ENCODE measurements around the gene ATP1B3. TPM values are rescaled to one million over a fixed set of nuclear protein-coding genes. Genes with fewer than 3 reads are reported as not detected.
"Not testable (repeated sequence)": the region's sequence is repeated elsewhere in the genome, so short reads cannot be mapped to it uniquely, and the experiment has no call there.

The ATP1B3 gene
- total RNA-seq, 2 donors from 2014 or later: 13.2 to 28.0 TPM

DNA sequence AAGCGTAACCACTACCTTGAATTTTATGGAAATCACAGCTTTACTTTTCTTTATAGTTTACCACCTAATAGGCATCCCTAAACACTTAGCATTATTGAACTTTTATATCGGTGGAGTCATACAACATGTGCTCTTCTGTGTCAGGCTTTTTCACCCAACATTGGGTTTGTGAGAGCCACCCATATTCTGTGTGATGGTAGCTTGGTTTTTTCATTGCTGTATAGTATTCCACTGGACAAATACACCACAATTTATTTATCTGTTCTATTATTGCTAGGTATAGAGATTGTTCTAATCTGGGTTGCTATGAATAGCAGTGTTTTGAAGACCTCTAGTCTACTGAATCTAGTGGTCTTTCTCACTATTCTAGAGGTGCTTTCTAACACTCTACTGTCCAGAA lies 31.6 kb upstream of the ATP1B3 start:
- WGBS, 2 donors: 87 to 97% methylated on average over 2 of the region's 2 CpGs
- H3K27me3 ChIP-seq: no peaks in the 10 kb centered on the region
- intact Hi-C loops (cut with DNase I): no loop called here
- TF ChIP-seq POLR2A (IDR thresholded peaks at IDR 0.05): no peak
- TF ChIP-seq, protein P1, sequence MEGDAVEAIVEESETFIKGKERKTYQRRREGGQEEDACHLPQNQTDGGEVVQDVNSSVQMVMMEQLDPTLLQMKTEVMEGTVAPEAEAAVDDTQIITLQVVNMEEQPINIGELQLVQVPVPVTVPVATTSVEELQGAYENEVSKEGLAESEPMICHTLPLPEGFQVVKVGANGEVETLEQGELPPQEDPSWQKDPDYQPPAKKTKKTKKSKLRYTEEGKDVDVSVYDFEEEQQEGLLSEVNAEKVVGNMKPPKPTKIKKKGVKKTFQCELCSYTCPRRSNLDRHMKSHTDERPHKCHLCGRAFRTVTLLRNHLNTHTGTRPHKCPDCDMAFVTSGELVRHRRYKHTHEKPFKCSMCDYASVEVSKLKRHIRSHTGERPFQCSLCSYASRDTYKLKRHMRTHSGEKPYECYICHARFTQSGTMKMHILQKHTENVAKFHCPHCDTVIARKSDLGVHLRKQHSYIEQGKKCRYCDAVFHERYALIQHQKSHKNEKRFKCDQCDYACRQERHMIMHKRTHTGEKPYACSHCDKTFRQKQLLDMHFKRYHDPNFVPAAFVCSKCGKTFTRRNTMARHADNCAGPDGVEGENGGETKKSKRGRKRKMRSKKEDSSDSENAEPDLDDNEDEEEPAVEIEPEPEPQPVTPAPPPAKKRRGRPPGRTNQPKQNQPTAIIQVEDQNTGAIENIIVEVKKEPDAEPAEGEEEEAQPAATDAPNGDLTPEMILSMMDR (IDR thresholded peaks at IDR 0.05): no peak
- H3K27ac ChIP-seq: no peak overlapping the region
- H3K4me3 ChIP-seq: no peak overlapping the region
- H3K9me3 ChIP-seq: no peaks in the 10 kb centered on the region
- no peaks in the 10 kb centered on the region for H3K36me3 ChIP-seq (replicated peaks in 1 of 2; ENCODE audit: insufficient read depth in 1 of 2, low read depth in 2 of 2)
- no peaks in the 10 kb centered on the region for H3K4me1 ChIP-seq
- ATAC-seq: no peak
- no peak for DNase-seq

DNA sequence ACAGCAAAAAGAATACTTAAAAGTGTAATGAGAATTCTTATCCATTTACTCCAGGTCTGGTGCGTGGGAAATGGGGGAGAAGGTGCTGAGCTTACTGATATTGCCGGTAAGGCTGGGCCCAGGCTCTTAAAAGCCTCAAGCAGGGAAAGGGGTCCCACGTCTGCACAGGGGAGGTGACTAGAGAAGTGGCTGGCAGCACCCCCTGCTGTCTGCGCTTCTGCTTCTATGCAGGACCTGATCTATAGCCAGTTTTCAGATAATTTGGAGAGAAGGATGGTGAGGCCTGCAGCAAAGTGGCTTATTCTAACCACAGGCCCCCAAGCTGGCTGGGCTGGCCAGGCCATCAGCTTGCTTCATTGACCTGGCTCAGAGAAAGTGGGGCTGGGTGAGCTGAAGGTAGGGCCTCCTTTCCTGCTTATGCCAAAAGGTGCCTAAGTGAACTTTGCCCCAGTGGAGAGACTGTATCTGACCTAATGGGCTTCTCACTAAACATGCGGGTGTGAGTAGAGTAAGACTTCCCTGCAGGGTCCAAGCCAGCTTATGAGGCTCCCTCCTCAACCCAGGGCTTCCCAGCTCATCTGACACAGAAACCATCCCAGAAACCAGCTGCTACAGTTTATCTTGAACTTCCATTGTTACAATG lies 30.9 kb upstream of the ATP1B3 start:
- no peak overlapping the region for H3K27ac ChIP-seq
- H3K27me3 ChIP-seq: no peaks in the 10 kb centered on the region
- H3K4me1 ChIP-seq: no peaks in the 10 kb centered on the region
- H3K36me3 ChIP-seq (replicated peaks in 1 of 2; ENCODE audit: insufficient read depth in 1 of 2, low read depth in 2 of 2): no peaks in the 10 kb centered on the region
- no peaks in the 10 kb centered on the region for H3K9me3 ChIP-seq
- intact Hi-C loops (cut with DNase I): no loop called here
- DNase-seq (no peak), ATAC-seq (no peak)
- H3K4me3 ChIP-seq: no peak overlapping the region
- 80 to 81% methylated on average over 5 of the region's 5 CpGs for WGBS, 2 donors
- no peak for TF ChIP-seq POLR2A (IDR thresholded peaks at IDR 0.05)
- TF ChIP-seq, protein P1 (IDR thresholded peaks at IDR 0.05): no peak

DNA sequence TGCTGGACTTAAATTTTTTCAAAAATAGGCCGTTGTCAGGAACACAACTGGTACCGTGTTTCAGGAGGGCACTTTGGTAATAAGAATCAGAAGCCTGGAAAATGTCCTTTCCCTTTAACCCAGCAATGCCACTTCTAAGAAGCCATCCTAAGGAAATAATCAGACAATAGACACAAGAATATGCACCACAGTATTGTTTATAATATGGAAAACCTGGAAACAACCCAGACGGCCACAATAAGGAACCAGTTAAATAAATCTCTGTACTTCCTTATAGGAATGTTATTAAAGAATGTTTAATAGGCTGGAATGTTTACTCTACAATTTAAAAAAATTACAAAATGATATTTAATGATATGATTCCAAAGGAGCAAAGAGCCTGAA lies 30.4 kb upstream of the ATP1B3 start:
- Histone ChIP-seq H3K27ac (no peak overlapping the region), H3K4me3 (no peak overlapping the region), H3K36me3 (replicated peaks in 1 of 2; ENCODE audit: insufficient read depth in 1 of 2, low read depth in 2 of 2) (no peaks in the 10 kb centered on the region), H3K4me1 (no peaks in the 10 kb centered on the region), H3K9me3 (no peaks in the 10 kb centered on the region), H3K27me3 (no peaks in the 10 kb centered on the region)
- WGBS, 2 donors: 50 to 64% methylated on average over 3 of the region's 3 CpGs
- intact Hi-C loops (cut with DNase I): no loop called here
- no peak for ATAC-seq
- DNase-seq: no peak
- TF ChIP-seq POLR2A (IDR thresholded peaks at IDR 0.05): no peak
- TF ChIP-seq, protein P1 (IDR thresholded peaks at IDR 0.05): no peak

DNA sequence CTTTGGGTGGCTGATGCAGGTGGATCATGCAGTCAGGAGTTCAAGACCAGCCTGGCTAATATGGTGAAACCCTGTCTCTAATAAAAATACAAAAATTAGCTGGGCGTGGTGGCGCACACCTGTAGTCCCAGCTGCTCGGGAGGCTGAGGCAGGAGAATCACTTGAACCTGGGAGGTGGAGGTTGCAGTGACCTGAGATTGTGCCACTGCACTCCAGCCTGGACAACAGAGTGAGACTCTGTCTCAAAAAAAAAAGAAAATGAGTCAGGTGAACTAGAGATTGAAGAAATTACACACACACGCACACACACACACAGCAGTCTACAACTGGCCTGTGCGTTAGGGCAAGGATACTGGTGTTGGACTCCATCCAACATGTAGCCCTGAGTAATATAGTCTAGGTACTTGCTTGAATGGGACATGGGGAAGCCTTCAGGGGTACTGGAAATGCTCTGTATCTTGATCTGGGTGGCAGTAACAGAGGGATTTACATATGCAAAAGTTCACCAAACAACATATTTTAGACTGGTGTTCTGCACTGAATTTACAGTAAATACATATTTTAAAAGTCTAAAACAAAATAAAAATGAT lies 28.2 kb upstream of the ATP1B3 start:
- H3K4me1 ChIP-seq; H3K4me3 ChIP-seq; DNase-seq; H3K9me3 ChIP-seq; ATAC-seq; intact Hi-C loops (cut with DNase I); H3K36me3 ChIP-seq (replicated peaks in 1 of 2; ENCODE audit: insufficient read depth in 1 of 2, low read depth in 2 of 2); H3K27me3 ChIP-seq; H3K27ac ChIP-seq: not testable (repeated sequence)
- 80 to 82% methylated on average over 5 of the region's 5 CpGs for WGBS, 2 donors

DNA sequence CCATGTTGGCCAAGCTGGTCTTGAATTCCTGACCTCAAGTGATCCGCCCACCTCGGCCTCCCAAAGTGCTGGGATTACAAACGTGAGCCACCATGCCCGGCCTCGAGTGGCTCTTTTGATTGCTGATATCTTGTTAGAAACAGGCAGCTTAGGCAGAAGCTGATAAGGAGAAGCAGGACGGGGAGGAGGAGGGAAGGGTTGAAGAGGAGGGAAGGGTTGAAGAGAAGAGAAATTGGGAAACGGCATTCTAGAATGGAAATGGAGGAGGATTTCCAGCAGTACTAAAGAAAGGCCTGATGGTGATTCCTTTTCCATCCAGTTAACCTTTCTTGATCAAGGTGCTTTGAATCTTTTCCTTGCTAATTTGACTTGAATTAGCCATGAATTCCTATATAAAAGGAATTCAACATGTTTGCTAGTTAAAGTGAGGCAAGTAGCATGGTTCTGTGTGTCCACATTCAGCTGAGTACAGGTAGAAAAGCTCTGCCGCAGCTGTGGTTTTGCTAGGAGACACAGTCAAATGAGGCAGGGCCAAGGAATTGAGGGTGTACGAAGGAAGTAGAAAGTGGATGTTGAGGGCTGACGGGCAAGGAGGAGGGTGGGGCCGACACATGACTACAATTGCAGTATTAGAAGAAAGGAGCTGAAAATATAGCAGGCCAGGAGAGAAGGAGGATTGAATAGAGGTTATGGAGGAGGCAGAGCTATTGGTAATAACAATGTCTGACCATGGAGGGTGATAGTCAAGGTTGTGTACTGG lies 27.2 kb upstream of the ATP1B3 start:
- H3K4me1 ChIP-seq: no peaks in the 10 kb centered on the region
- H3K4me3 ChIP-seq: no peak overlapping the region
- WGBS, 2 donors: 49 to 65% methylated on average over 11 of the region's 11 CpGs
- no peak overlapping the region for H3K27ac ChIP-seq
- H3K9me3 ChIP-seq: no peaks in the 10 kb centered on the region
- no peak for TF ChIP-seq POLR2A (IDR thresholded peaks at IDR 0.05)
- TF ChIP-seq, protein P1 (IDR thresholded peaks at IDR 0.05): no peak
- no peak for ATAC-seq
- peak in 1 of 4 donors; percentile 39 for DNase-seq
- H3K36me3 ChIP-seq (replicated peaks in 1 of 2; ENCODE audit: insufficient read depth in 1 of 2, low read depth in 2 of 2): no peaks in the 10 kb centered on the region
- H3K27me3 ChIP-seq: no peaks in the 10 kb centered on the region
- intact Hi-C loops (cut with DNase I): no loop called here
